K562 treated with DMSO at 1 percent for 24 hours (cell line): ENCODE measurements around the gene PHF8. TPM values are rescaled to one million over a fixed set of nuclear protein-coding genes. Genes with fewer than 3 reads are reported as not detected.

Experiments used
- total RNA-seq: library from RNA; unstranded; fragments of 300-600 nt; gene quantifications from 2 replicates; pipeline ENCODE4 v1.2.3, GENCODE V29; 2022; ENCODE audit warnings: low read depth; ENCODE audit not compliant: insufficient read depth

PHF8 gene
- total RNA-seq: 21.3 and 21.5 TPM in 2 replicates

DNA sequence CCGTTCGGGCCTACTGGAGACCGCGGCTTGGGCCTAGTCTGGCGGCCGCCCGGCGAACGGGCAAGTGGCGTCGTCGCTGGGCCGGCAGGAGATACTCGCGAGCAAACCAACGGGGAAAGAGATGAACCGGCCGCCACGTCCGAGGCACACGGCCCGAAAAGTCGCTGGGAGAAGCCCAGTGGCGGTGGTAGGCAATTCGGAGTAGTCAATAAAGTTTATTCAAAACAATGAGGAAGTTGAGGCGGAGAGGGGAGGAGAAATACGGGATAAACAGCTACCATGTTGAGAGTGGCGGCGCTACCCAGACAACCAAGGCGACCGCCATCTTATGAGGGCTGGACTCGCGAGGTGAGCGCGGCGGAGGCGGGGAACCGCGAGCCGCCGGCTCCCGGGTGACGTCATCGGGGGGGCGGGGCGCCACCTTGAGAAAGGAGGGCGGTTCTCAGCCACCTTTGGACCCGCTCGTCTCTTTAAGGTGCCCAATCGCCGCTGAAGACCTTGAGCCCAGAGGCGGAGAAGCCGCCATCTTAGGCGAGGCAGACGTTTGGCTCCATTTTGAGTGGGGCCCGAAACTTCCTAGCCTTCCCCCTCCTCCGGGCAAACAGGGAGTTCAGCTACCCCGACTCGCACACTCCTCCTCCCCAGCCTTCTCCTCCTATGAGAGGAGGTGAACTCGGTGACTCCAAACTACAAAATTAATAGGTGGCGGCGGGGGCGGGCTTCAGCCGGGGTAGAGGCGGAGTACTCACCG is at the start of gene PHF8:
Gene PHF8, minus strand, starts transcription at position 348 of the 751 bp plus-strand sequence. CDS start 1,745 bp downstream, outside the sequence.

Other genes with a start within 250 kb of the PHF8 start
- 10.5 and 10.6 TPM in 2 replicates for gene FAM120C, start 138.8 kb upstream of the PHF8 start, total RNA-seq